T-helper 17 cell (primary cell): Measurements from ENCODE around the gene MAPK8IP1. TPM values are rescaled to one million over a fixed set of nuclear protein-coding genes. Genes with fewer than 3 reads are reported as not detected.

Experiments
- ATAC-seq: fragments of 150-1000 bp; cut with Tn5 transposase; 2 replicates; pipeline ENCODE4 v1.10.0; 2021; ENCODE audit warnings: mild to moderate bottlenecking, moderate library complexity
- DNase-seq, 3 donors: peaks; one replicate each; pipeline versions ENCODE4 v3.0.0 to v3.0.0-alpha.2; 2020 to 2021
- H3K9me3 ChIP-seq: one replicate; pipeline ENCODE4 v1.7.0; 2013; ENCODE audit warnings: low read length, mild to moderate bottlenecking; ENCODE audit not compliant: control insufficient read depth, poor library complexity, severe bottlenecking
- H3K27ac Mint-ChIP-seq: one replicate; pipeline ENCODE4 v1.8.0; 2022; ENCODE audit warnings: mild to moderate bottlenecking, moderate library complexity, mixed read lengths
- H3K27me3 Mint-ChIP-seq: one replicate; pipeline ENCODE4 v1.8.0; 2022; ENCODE audit warnings: mixed read lengths
- H3K36me3 Mint-ChIP-seq: one replicate; pipeline ENCODE4 v1.8.0; 2022; ENCODE audit warnings: low read depth, mixed read lengths
- H3K4me1 Mint-ChIP-seq: one replicate; pipeline ENCODE4 v1.8.0; 2022; ENCODE audit warnings: mild to moderate bottlenecking, mixed read lengths
- H3K4me3 Mint-ChIP-seq: one replicate; pipeline ENCODE4 v1.8.0; 2022; ENCODE audit warnings: mild to moderate bottlenecking, moderate library complexity, mixed read lengths
- total RNA-seq, 4 donors: library from RNA in 2 of 4; stranded (reverse) in 2 of 4; gene quantifications; one replicate each; pipeline ENCODE4 v1.2.3 and lab custom pipeline; 2022 to 2026

Gene MAPK8IP1
- total RNA-seq, 2 donors from 2014 or later, result 7.6 to 10.2 TPM

DNA sequence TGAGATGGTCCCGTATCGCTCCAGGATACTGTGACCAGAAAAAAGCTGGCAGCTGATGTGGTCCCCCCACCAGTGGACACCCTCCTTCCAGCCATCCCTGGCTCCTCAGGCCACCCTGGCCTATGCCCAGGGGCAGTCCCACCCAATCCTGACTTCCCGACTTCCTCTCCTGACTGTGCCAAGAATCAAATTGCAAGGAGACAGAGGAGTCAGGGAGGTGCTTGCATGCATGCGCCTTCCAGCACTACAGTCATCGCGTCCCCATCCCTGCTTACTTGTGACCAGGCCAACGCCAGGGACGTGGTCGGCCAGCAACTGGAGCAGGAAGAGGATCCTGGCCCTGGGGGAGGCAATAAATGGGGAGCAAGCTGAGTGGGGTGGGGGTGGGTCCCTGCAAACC, 25.2 kb downstream of the MAPK8IP1 start:
- no peak overlapping the region for H3K27ac Mint-ChIP-seq

GRCh38 chr11:45913514-45913913, 28.1 kb downstream of the MAPK8IP1 start:
- H3K36me3 Mint-ChIP-seq, result peaks cover 4% of the 10 kb centered on the region
- H3K27ac Mint-ChIP-seq, result peak overlapping the region; percentile 11
- peaks cover 23% of the 10 kb centered on the region for H3K4me1 Mint-ChIP-seq
- ATAC-seq (no peak), DNase-seq (no peak)
- no peaks in the 10 kb centered on the region for H3K9me3 ChIP-seq
- no peaks in the 10 kb centered on the region for H3K27me3 Mint-ChIP-seq
- H3K4me3 Mint-ChIP-seq, result peak overlapping the region; percentile 12

More for the DNA sequence above, 25.2 kb downstream of the MAPK8IP1 start:
- H3K4me3 Mint-ChIP-seq, result no peak overlapping the region
- DNase-seq (no peak), ATAC-seq (no peak)
- H3K9me3 ChIP-seq, result no peaks in the 10 kb centered on the region
- no peaks in the 10 kb centered on the region for H3K27me3 Mint-ChIP-seq
- H3K4me1 Mint-ChIP-seq, result peaks cover 13% of the 10 kb centered on the region
- H3K36me3 Mint-ChIP-seq, result peaks cover 4% of the 10 kb centered on the region

DNA sequence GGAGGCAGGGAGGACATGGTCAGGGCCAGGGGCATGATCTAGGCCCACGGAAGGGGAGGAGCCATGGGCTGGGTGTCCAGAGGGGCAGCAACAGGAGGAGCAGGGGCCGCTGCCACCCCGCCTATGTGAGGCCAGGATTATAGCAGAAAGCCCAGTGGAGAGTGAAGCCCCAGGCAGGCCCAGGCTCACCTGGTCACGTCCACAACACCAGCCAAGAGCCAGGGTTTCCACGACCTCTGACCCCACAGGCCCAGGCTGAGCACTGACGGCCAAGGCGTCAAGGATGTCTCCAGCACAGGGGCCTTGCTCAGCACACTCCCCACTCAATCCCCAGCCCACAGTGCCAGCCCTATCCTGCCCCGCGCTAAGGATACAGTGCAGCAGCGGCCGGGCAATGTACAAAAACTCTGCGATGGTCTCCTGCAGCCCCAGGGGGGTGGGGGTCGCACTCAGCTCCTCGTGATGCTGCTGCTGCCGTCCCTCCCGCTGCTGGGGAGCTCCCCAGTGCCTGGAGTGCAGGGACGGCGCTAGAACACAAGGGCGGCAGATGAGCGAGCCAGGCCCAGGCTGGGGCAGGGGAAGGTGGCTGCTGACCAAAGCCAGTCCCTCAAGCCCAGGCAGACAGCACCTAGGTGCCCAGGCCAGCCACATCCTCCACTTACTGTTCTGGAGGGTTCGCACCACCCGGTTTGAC, 28.6 kb downstream of the MAPK8IP1 start:
- Mint-ChIP-seq H3K27me3 (no peaks in the 10 kb centered on the region), H3K4me1 (peaks cover 25% of the 10 kb centered on the region), H3K27ac (peak overlapping the region; percentile 11), H3K36me3 (peaks cover 4% of the 10 kb centered on the region), H3K4me3 (peak overlapping the region; percentile 12)
- H3K9me3 ChIP-seq, result no peaks in the 10 kb centered on the region
- DNase-seq, result no peak
- no peak for ATAC-seq

DNA sequence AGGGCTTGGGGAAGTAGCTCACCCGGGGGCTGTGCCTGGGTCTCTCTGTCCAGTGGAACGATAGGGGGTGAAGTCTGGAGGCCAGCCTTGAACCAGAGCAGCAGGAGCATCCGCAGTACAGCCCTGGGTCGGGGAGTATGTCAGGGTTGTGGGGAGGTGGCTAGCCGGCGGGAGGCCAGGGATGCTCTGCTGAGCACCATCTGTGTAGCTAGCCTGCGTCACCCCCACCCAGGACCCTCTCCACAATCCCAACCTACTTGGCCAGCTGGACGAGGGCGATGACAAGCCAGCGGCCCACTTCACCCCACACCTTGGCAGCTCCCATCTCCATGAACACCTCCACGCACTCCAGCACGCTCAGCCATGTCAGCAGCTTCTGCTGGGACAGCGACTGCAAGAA, 30.0 kb downstream of the MAPK8IP1 start:
- H3K36me3 Mint-ChIP-seq, result peaks cover 4% of the 10 kb centered on the region
- no peak overlapping the region for H3K4me3 Mint-ChIP-seq
- peaks cover 37% of the 10 kb centered on the region for H3K4me1 Mint-ChIP-seq
- no peaks in the 10 kb centered on the region for H3K27me3 Mint-ChIP-seq
- peak overlapping the region; percentile 95 for H3K27ac Mint-ChIP-seq
- DNase-seq (no peak), ATAC-seq (no peak)
- no peaks in the 10 kb centered on the region for H3K9me3 ChIP-seq

DNA sequence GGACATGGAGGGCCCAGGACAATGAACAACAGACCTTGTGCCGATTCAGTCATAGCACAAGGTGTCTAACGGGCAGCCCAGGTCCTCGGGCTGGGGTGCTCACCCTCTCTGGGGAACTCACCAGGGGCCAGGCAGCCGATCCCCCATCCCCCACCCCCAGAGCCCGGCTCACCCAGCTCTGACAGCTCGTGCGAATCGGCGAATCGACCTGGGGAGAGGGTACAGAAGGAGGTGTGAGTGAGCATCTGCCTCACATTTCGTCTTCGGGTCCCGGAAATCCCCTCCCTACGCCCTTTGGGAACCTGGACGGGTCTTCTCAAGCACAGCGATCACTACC, 31.8 kb downstream of the MAPK8IP1 start:
- Mint-ChIP-seq H3K27me3 (no peaks in the 10 kb centered on the region), H3K4me1 (peaks cover 41% of the 10 kb centered on the region), H3K4me3 (peak overlapping the region; percentile 96), H3K27ac (peak overlapping the region; percentile 95), H3K36me3 (peaks cover 4% of the 10 kb centered on the region)
- peak; percentile 1 for ATAC-seq
- H3K9me3 ChIP-seq, result no peaks in the 10 kb centered on the region
- DNase-seq, result no peak

DNA sequence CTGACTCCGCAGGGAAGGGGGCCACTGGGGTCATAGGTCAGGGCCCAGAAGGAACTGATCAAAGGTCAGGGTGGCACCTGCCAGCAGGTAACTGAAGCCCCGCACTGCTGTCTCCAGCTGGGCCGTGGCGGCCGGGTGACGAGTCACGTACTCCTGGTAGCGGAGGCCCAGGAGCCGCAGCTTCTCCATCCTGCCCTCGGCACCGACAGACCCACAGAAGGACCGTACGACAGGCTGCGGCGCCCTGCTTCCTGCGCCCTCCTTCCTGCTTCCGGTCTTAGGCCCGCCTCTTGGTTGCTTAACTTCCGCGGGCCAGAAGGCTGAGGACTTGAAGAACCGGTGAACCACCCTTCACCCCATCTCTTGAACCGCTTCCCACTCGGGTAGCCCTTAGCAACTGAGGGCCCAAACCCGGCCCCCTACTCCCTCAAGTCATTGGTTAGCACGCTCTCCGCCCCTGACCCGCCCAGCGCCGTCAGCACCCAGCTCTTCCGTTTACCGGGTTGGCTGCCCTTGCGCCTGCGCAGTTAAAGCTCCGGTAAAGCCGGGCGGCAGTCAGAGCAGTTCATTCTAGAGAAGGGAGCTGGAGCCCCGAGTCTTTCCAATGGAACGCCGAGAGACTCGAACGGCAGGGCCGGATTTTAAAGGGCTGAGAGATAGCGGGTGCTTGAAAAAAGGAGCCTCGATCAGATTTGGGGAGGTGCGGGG, 32.3 kb downstream of the MAPK8IP1 start, which contains the start of gene PEX16:
Gene PEX16, minus strand, starts transcription at position 255 of the 708 bp plus-strand sequence. Its CDS starts 66 bp downstream, at position 189.
- Mint-ChIP-seq H3K27ac (peak within 1 kb of the TSS; percentile 95), H3K4me1 (peaks cover 41% of the 10 kb centered on the region), H3K36me3 (peaks cover 4% of the 10 kb centered on the region), H3K27me3 (no peaks in the 10 kb centered on the region), H3K4me3 (peak within 1 kb of the TSS; percentile 96)
- no peaks in the 10 kb centered on the region for H3K9me3 ChIP-seq
- peak; percentile 89 to 96 (median 91) for DNase-seq
- ATAC-seq, result peak; percentile 91

DNA sequence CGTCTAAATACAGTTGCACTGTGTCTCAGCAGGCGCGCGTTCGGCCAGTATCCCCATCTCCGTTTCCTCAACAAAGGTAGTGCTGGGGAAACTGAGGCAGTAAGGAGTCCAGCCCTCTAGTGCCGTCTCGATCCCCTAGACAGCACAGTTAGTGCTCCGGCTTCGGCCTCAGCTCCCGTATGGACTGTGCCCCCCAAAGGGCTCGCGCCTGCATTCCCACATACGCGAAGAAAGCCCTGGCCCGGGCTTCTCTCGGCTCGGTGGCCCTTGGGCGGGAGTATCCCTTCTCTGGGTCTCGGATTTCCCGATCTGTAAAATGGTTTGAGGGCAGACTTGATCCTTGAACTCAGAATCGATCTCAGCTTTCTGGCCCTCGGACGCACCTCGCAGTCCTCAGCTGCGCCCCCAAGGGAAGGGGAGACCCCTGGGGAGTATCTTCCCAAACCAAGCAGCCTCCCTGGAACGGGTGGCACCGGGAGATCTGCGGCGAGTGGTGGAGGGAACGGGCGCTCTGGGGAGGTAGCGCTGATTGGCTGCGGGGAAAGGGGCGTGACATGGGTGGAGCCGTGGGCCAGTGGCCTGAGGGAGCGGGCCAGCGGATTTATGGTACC, 33.0 kb downstream of the MAPK8IP1 start:
- no peaks in the 10 kb centered on the region for H3K9me3 ChIP-seq
- Mint-ChIP-seq H3K27ac (peak overlapping the region; percentile 95), H3K4me3 (peak overlapping the region; percentile 96), H3K36me3 (peaks cover 4% of the 10 kb centered on the region), H3K4me1 (peaks cover 43% of the 10 kb centered on the region), H3K27me3 (no peaks in the 10 kb centered on the region)
- DNase-seq, result peak in 2 of 3 donors; percentile 56 to 61
- ATAC-seq, result no peak

- Mint-ChIP-seq H3K4me3 (peak overlapping the region; percentile 96), H3K27ac (peak overlapping the region; percentile 95), H3K27me3 (no peaks in the 10 kb centered on the region), H3K36me3 (no peaks in the 10 kb centered on the region), H3K4me1 (peaks cover 43% of the 10 kb centered on the region)
- DNase-seq, result peak in 1 of 3 donors; percentile 2
- ATAC-seq, result no peak
- H3K9me3 ChIP-seq, result no peaks in the 10 kb centered on the region
Measured at GRCh38 chr11:45918962-45919675, 33.7 kb downstream of the MAPK8IP1 start.

DNA sequence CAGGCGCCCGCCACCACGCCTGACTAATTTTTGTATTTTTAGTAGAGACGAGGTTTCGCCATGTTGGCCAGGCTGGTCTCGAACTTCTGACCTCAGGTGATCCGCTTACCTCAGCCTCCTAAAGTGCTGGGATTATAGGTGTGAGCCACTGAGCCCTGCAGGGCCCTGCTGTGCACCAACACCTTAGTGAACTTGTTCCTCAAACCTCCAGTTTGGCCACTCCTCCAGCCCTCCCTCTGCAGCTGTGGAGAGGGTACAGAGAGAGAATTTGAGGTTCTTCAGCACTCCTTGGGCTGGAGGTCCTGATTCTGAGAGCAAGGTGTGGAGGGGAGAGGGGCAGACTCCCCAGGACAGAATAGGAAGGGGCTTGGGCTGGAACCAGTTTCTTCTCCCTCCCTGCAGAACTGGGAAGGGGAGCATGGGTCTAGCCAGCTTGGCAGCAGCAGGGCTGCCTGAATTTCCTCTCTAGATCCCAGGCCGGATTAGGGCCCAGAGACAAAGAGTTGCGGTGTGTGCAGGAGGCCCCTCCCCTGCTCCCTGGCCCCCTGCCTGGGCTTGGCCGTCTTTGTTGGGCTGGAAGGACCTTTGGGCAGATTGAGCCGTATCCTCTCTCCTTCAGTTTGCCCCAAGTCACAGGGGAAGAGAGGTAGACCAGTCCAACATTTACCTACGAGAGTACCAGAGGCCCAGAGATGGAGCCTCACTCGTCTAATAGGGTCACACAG, 34.5 kb downstream of the MAPK8IP1 start:
- DNase-seq, result peak in 2 of 3 donors; percentile 1 to 2
- no peaks in the 10 kb centered on the region for H3K36me3 Mint-ChIP-seq
- peaks cover 46% of the 10 kb centered on the region for H3K4me1 Mint-ChIP-seq
- H3K4me3 Mint-ChIP-seq, result peak overlapping the region; percentile 69
- no peaks in the 10 kb centered on the region for H3K27me3 Mint-ChIP-seq
- peak overlapping the region; percentile 16 for H3K27ac Mint-ChIP-seq
- H3K9me3 ChIP-seq, result no peaks in the 10 kb centered on the region
- no peak for ATAC-seq

GRCh38 chr11:45920531-45921477, 35.4 kb downstream of the MAPK8IP1 start:
- DNase-seq (peak; percentile 3 to 6 (median 3)), ATAC-seq (no peak)
- Mint-ChIP-seq H3K4me1 (peaks cover 44% of the 10 kb centered on the region), H3K27me3 (no peaks in the 10 kb centered on the region), H3K36me3 (no peaks in the 10 kb centered on the region), H3K4me3 (peak overlapping the region; percentile 89), H3K27ac (peak overlapping the region; percentile 47)
- no peaks in the 10 kb centered on the region for H3K9me3 ChIP-seq

GRCh38 chr11:45921561-45922424, 36.3 kb downstream of the MAPK8IP1 start:
- Mint-ChIP-seq H3K4me1 (peaks cover 37% of the 10 kb centered on the region), H3K4me3 (peak overlapping the region; percentile 89), H3K36me3 (no peaks in the 10 kb centered on the region), H3K27me3 (no peaks in the 10 kb centered on the region), H3K27ac (peak overlapping the region; percentile 47)
- no peaks in the 10 kb centered on the region for H3K9me3 ChIP-seq
- ATAC-seq (no peak), DNase-seq (no peak)
